Sigmoid colon (tissue), 7 donors: ENCODE measurements around the gene NLRC5. TPM values are rescaled to one million over a fixed set of nuclear protein-coding genes. Genes with fewer than 3 reads are reported as not detected.
A peak's percentile ranks its signal among the peaks of the same experiment; 100 is the strongest.

ENCODE experiments used
- DNase-seq: peaks from one replicate; pipeline ENCODE4 v3.0.0-alpha.2; 2019
- H3K27ac ChIP-seq, 4 donors: fragments of 200-600 bp; sonication (generic); one replicate each; pipeline ENCODE4 v1.5.1; 2016 to 2019; ENCODE audit warnings: mild to moderate bottlenecking in 1 of 4
- H3K27me3 ChIP-seq, 3 donors: fragments of 200-600 bp; sonication (generic); one replicate each; pipeline ENCODE4 v1.5.1; 2019; ENCODE audit warnings: mild to moderate bottlenecking in 1 of 3
- H3K36me3 ChIP-seq, 4 donors: fragments of 200-600 bp; sonication (generic); one replicate each; pipeline ENCODE4 v1.5.1; 2016 to 2019
- H3K4me1 ChIP-seq, 4 donors: fragments of 200-600 bp; sonication (generic); one replicate each; pipeline ENCODE4 v1.5.1; 2017 to 2019
- H3K4me3 ChIP-seq, 4 donors: fragments of 200-600 bp; sonication (generic); one replicate each; pipeline ENCODE4 v1.5.1; 2017 to 2019; ENCODE audit warnings: mild to moderate bottlenecking in 2 of 4, moderate library complexity in 1 of 4
- H3K9me3 ChIP-seq, 4 donors: fragments of 200-600 bp in 3 of 4; sonication (generic) in 3 of 4; one replicate each; pipeline versions ENCODE4 v1.5.1 to v1.6.1; 2013 to 2019
- EP300 ChIP-seq, 4 donors: sonication (generic); formaldehyde crosslinking; IDR thresholded peaks; one replicate each; pipeline ENCODE4 v1.6.1; 2017; ENCODE audit warnings: antibody characterized with exemption in 4 of 4
- POLR2A ChIP-seq, 2 donors: fragments of 450-650 bp; IDR thresholded peaks; one replicate each; pipeline ENCODE4 v1.6.1; 2016; ENCODE audit warnings: antibody characterized with exemption in 2 of 2, mild to moderate bottlenecking in 2 of 2, moderate library complexity in 2 of 2
- POLR2AphosphoS5 ChIP-seq, 4 donors: sonication (generic); formaldehyde crosslinking; IDR thresholded peaks; one replicate each; pipeline ENCODE4 v1.6.1; 2017; ENCODE audit warnings: antibody characterized with exemption in 4 of 4
- WGBS, 2 donors: extraction: QIAGEN DNeasy Blood & Tissue Kit; methylation state at CpG; one replicate each; pipeline ENCODE4 v1.1.7; 2013; 5-methylcytosine and 5-hydroxymethylcytosine counted together
- intact Hi-C: fragments of 100-400 bp; cut with DNase I; formaldehyde crosslinking; loops from one replicate; pipeline ENCODE4 v1.15.1; 2023
- polyA plus RNA-seq, 3 donors: library from polyadenylated mRNA; stranded (reverse); fragments of 200-250 nt; gene quantifications; one replicate each; pipeline ENCODE4 v1.2.3, GENCODE V29; 2013
- total RNA-seq, 4 donors: library from RNA; depleted of rRNA; stranded (reverse); fragments of >200 nt; gene quantifications; one replicate each; pipeline ENCODE4 v1.1.0, GENCODE V29; 2016
- TF ChIP-seq, protein P1 (sequence below), 4 experiments: fragments of 450-650 bp in 3 of 4; fragments of 200-600 bp in 1 of 4; IDR thresholded peaks; one replicate each; pipeline ENCODE4 v1.5.1; 2016 to 2019; ENCODE audit warnings: antibody characterized with exemption in 4 of 4, mild to moderate bottlenecking in 3 of 4, moderate library complexity in 2 of 4
- donor health status: healthy with polysubstance abuse.
- donor health status: Bipolar disorder and iron deficiency.
- donor health status: healthy.

The NLRC5 gene
- total and polyA plus RNA-seq, 7 donors, result 9.5 to 119 (median 19.5) TPM

DNA sequence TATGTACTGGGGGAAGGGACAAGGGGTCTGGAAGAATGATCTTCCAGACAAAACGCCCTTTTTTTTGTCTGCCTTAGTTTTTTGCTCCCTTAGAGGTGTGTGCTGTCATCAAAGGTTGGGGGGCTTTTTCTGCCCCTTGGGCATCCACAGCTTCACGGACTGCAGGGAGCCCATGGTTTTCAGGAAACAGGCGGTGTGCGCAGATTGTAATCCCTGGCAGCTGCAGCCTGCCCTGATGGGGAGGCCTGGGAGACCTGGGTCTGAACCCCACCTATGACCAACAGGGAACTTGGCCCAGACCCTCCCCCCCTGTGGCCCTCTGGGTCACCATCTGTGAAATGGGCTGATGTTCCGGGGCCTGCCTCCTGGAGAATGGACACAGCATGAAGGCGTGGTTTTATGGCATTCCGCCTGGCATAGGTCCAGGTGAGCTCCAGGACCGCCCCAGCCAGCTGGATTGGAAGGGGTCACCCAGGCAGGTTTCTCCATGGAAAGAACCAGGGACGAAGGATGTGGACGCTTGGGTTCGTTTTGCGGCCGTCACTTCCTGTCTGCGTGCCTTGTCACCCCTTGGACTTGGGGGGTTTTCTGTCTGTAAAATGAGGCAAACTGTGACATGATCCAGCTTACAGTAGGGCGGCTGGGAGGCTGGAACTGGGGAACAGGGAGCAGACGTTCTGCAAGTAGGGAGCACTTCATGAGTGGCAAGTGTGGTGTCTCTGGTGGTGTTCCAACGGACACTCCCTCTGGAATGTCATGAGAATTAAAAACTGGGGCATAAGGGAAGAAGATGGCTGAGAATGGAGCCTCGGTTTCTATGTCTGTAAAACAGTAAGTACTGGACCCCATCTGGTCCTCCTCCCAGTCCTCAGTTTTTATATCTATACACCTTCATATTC lies 104.6 kb downstream of the NLRC5 start:
- 35 to 69% methylated on average over 18 of the region's 18 CpGs for WGBS, 2 donors
- TF ChIP-seq POLR2AphosphoS5 (IDR thresholded peaks at IDR 0.05), result no peak
- no peak for TF ChIP-seq EP300 (IDR thresholded peaks at IDR 0.05)
- TF ChIP-seq POLR2A (IDR thresholded peaks at IDR 0.05), result no peak
- TF ChIP-seq, protein P1, sequence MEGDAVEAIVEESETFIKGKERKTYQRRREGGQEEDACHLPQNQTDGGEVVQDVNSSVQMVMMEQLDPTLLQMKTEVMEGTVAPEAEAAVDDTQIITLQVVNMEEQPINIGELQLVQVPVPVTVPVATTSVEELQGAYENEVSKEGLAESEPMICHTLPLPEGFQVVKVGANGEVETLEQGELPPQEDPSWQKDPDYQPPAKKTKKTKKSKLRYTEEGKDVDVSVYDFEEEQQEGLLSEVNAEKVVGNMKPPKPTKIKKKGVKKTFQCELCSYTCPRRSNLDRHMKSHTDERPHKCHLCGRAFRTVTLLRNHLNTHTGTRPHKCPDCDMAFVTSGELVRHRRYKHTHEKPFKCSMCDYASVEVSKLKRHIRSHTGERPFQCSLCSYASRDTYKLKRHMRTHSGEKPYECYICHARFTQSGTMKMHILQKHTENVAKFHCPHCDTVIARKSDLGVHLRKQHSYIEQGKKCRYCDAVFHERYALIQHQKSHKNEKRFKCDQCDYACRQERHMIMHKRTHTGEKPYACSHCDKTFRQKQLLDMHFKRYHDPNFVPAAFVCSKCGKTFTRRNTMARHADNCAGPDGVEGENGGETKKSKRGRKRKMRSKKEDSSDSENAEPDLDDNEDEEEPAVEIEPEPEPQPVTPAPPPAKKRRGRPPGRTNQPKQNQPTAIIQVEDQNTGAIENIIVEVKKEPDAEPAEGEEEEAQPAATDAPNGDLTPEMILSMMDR (IDR thresholded peaks at IDR 0.05), result no peak
- Histone ChIP-seq H3K4me3 (peak overlapping the region; percentile 71 to 93 (median 85)), H3K9me3 (no peaks in the 10 kb centered on the region), H3K27me3 (no peaks in the 10 kb centered on the region), H3K36me3 (no peaks in the 10 kb centered on the region), H3K27ac (peak overlapping the region in 1 of 4 donors; percentile 83), H3K4me1 (peaks cover 0 to 34% (median 23%) of the 10 kb centered on the region in 4 donors)
- no peak for DNase-seq
- intact Hi-C loops, result loop anchor here (5.0 kb wide), 4 partner anchors 58 to 203 kb away; partner anchors contain the start of genes ARL2BP, PSME3IP1 and RSPRY1

DNA sequence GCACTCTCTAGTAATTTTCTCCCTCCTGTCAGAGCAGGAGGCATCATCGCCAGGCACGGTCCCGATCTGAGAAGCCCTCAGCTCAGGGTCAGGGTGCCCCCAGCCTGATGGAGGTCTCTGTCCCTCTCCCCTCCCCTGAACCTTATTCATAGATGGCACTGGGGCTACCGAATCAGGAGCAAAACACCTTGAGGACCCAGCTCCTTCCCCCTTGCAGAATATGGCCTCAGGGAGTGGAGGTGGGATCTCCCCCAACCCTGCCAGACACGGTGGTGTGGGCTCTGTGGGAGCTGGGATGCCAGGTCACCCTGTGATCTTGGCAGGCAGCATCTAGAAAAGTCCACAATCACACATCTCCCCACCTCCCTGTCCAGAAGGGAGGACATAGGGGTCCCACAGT lies 105.6 kb downstream of the NLRC5 start:
- no peak for TF ChIP-seq EP300 (IDR thresholded peaks at IDR 0.05)
- no peak for TF ChIP-seq POLR2AphosphoS5 (IDR thresholded peaks at IDR 0.05)
- TF ChIP-seq, protein P1 (IDR thresholded peaks at IDR 0.05), result no peak
- no peak for TF ChIP-seq POLR2A (IDR thresholded peaks at IDR 0.05)
- Histone ChIP-seq H3K9me3 (no peaks in the 10 kb centered on the region), H3K27me3 (no peaks in the 10 kb centered on the region), H3K4me3 (no peak overlapping the region), H3K4me1 (peaks cover 0 to 34% (median 23%) of the 10 kb centered on the region in 4 donors), H3K36me3 (no peaks in the 10 kb centered on the region), H3K27ac (no peak overlapping the region)
- intact Hi-C loops, result loop anchor here (5.0 kb wide), 4 partner anchors 57 to 202 kb away; partner anchors contain the start of genes ARL2BP, PSME3IP1 and RSPRY1
- DNase-seq, result no peak
- 76 to 88% methylated on average over 5 of the region's 5 CpGs for WGBS, 2 donors

DNA sequence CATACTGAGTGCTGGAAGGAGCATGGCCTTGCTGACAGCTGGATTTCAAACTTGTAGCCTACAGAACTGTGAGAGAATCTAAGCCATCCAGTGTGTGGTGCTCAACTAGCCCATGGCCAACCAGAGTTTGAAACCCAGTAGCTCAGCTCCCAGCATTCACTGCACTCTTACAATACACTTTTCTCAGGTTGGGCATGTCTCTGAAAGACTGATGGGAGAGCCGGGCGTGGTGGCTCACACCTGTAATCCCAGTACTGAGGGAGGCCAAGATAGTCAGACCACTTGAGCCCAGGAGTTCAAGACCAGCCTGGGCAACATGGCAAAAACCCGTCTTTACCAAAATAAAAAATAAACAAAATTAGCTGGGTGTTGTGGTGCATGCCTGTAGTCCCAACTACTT lies 106.8 kb downstream of the NLRC5 start:
- H3K4me3 ChIP-seq, result no peak overlapping the region
- TF ChIP-seq EP300 (IDR thresholded peaks at IDR 0.05) (no peak), POLR2A (IDR thresholded peaks at IDR 0.05) (no peak), POLR2AphosphoS5 (IDR thresholded peaks at IDR 0.05) (no peak)
- TF ChIP-seq, protein P1 (IDR thresholded peaks at IDR 0.05), result no peak
- WGBS, 2 donors, result 98 to 99% methylated on average over 3 of the region's 3 CpGs
- no peaks in the 10 kb centered on the region for H3K27me3 ChIP-seq
- no peak overlapping the region for H3K27ac ChIP-seq
- H3K36me3 ChIP-seq, result no peaks in the 10 kb centered on the region
- intact Hi-C loops, result no loop called here
- no peak for DNase-seq
- H3K4me1 ChIP-seq, result peaks cover 0 to 33% (median 22%) of the 10 kb centered on the region in 4 donors
- H3K9me3 ChIP-seq, result no peaks in the 10 kb centered on the region

DNA sequence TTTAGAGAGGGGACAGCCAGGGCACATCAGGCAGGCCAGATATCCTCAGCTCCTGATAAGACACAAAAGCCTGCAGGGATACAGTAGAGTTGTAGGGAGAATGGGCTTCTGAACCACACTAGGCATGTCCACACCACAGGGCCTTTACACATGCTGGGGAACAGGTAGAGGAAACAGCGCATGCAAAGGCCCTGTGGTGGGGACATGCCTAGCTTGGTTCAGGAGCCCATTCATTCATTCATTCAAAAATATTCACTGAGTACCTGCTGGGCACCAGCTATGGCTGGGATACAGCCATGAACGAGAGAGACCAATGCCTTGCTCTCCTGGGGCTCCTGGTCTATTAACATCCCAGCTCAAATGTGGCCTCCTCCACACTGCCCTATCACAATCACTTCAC lies 107.4 kb downstream of the NLRC5 start:
- 95 to 96% methylated on average over 2 of the region's 2 CpGs for WGBS, 2 donors
- TF ChIP-seq, protein P1 (IDR thresholded peaks at IDR 0.05), result no peak
- TF ChIP-seq EP300 (IDR thresholded peaks at IDR 0.05) (no peak), POLR2A (IDR thresholded peaks at IDR 0.05) (no peak), POLR2AphosphoS5 (IDR thresholded peaks at IDR 0.05) (no peak)
- H3K9me3 ChIP-seq, result no peaks in the 10 kb centered on the region
- intact Hi-C loops, result no loop called here
- no peaks in the 10 kb centered on the region for H3K36me3 ChIP-seq
- no peak overlapping the region for H3K4me3 ChIP-seq
- H3K27me3 ChIP-seq, result no peaks in the 10 kb centered on the region
- peaks cover 0 to 27% (median 16%) of the 10 kb centered on the region in 4 donors for H3K4me1 ChIP-seq
- DNase-seq, result no peak
- H3K27ac ChIP-seq, result no peak overlapping the region
